GM12891 (cell line): ENCODE data around the gene FAT1.

Experiments used
- POLR2A ChIP-seq: IDR thresholded peaks from 2 replicates; pipeline ENCODE4 v1.6.1; 2011; ENCODE audit warnings: low read depth, low read length, control low read depth
- POU2F2 ChIP-seq: IDR thresholded peaks from 2 replicates; pipeline ENCODE4 v1.6.1; 2011; ENCODE audit warnings: low read depth, mild to moderate bottlenecking, control low read depth, low read length, moderate library complexity

- TF ChIP-seq POLR2A (no peak), POU2F2 (no peak)
Observed at GRCh38 chr4:186627226-186627865, 96.3 kb downstream of the FAT1 start.
